ENCODE results near the gene ASB11. TPM values are rescaled to one million over a fixed set of nuclear protein-coding genes. Genes with fewer than 3 reads are reported as not detected.

ASB11 gene, protein sequence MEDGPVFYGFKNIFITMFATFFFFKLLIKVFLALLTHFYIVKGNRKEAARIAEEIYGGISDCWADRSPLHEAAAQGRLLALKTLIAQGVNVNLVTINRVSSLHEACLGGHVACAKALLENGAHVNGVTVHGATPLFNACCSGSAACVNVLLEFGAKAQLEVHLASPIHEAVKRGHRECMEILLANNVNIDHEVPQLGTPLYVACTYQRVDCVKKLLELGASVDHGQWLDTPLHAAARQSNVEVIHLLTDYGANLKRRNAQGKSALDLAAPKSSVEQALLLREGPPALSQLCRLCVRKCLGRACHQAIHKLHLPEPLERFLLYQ
- total RNA-seq, result not detected

DNA sequence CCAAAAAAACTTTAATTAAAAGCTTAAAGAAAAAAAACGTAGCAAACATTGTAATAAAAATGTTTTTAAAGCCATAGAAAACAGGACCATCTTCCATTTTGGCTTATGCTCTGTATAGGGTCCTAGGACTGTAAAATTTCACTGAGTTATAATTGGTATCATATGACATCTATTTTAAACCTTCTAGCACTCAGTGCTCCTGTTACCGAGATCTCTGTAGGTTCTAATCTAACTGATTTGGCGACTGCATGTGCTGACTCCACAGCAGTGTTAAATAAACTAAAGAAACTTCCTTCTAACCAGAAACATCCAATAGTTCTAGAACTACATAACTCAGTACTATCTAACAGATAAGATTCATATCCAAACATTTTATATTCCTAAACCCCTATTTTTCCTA, at the start of gene ASB11:
Gene ASB11, minus strand, starts transcription at position 132 of the 400 bp plus-strand sequence. Its CDS starts 35 bp downstream, at position 97.
- intact Hi-C loops (cut with DNase I), result no loop called here
- TF ChIP-seq, protein P1, sequence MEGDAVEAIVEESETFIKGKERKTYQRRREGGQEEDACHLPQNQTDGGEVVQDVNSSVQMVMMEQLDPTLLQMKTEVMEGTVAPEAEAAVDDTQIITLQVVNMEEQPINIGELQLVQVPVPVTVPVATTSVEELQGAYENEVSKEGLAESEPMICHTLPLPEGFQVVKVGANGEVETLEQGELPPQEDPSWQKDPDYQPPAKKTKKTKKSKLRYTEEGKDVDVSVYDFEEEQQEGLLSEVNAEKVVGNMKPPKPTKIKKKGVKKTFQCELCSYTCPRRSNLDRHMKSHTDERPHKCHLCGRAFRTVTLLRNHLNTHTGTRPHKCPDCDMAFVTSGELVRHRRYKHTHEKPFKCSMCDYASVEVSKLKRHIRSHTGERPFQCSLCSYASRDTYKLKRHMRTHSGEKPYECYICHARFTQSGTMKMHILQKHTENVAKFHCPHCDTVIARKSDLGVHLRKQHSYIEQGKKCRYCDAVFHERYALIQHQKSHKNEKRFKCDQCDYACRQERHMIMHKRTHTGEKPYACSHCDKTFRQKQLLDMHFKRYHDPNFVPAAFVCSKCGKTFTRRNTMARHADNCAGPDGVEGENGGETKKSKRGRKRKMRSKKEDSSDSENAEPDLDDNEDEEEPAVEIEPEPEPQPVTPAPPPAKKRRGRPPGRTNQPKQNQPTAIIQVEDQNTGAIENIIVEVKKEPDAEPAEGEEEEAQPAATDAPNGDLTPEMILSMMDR (IDR thresholded peaks at IDR 0.05), result no peak

DNA sequence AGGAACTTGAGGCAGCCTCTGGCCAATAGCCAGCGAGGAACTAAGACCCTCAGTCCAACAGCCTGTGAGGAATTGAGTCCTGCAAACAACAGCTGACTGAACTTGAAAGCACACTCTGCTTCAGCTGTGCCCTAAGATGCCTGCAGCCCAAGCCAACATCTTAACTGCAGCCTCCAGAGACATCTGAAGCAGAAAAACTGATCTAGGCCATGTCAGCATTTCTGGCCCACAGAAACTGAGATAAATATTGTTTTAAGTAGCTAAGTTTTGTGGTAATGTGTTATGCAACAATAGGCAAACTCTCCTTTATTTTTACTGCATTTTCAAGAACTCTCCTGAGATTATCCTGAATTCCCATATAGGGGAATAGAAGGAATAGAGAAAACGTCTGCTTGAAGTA, 44.3 kb upstream of the ASB11 start:
- H3K27me3 ChIP-seq, result no peaks in the 10 kb centered on the region
- H3K4me3 ChIP-seq, result no peak overlapping the region
- no peak overlapping the region for H3K27ac ChIP-seq
- no peak for DNase-seq (ENCODE audit: low spot score in 2 of 2)
- no peaks in the 10 kb centered on the region for H3K4me1 ChIP-seq
- TF ChIP-seq, protein P1 (IDR thresholded peaks at IDR 0.05), result no peak
- no peaks in the 10 kb centered on the region for H3K9me3 ChIP-seq
- intact Hi-C loops (cut with DNase I), result no loop called here
- H3K36me3 ChIP-seq, result no peaks in the 10 kb centered on the region

More for the DNA sequence above, at the start of gene ASB11:
- H3K27ac ChIP-seq, result no peak within 1 kb of the TSS
- no peak for DNase-seq (ENCODE audit: low spot score in 2 of 2)
- no peak within 1 kb of the TSS for H3K4me3 ChIP-seq
- H3K27me3 ChIP-seq, result no peaks in the 10 kb centered on the region
- no peaks in the 10 kb centered on the region for H3K36me3 ChIP-seq
- H3K9me3 ChIP-seq, result no peaks in the 10 kb centered on the region
- H3K4me1 ChIP-seq, result no peaks in the 10 kb centered on the region

DNA sequence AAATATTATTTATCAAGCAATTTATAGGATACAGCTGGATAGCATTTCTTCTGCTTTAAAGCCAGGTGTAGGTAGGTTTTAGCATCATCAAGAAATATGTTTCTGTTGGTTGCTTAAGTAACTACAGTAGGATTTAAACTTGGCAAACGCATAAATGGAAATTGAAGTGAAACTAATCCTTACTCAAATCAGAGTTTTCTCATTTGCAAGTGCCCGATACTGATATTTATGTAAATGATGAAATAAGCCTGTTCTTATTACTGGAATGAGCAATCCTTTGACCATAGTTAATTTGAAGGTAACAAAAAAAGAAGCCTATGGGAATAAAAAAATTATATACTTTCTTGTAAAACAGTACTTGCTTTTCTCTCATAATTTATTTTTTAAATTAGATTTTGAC, 43.1 kb upstream of the ASB11 start:
- DNase-seq (ENCODE audit: low spot score in 2 of 2), result no peak
- no peaks in the 10 kb centered on the region for H3K9me3 ChIP-seq
- no peak overlapping the region for H3K4me3 ChIP-seq
- no peaks in the 10 kb centered on the region for H3K27me3 ChIP-seq
- intact Hi-C loops (cut with DNase I), result no loop called here
- H3K4me1 ChIP-seq, result no peaks in the 10 kb centered on the region
- no peak overlapping the region for H3K27ac ChIP-seq
- TF ChIP-seq, protein P1 (IDR thresholded peaks at IDR 0.05), result no peak
- H3K36me3 ChIP-seq, result no peaks in the 10 kb centered on the region

DNA sequence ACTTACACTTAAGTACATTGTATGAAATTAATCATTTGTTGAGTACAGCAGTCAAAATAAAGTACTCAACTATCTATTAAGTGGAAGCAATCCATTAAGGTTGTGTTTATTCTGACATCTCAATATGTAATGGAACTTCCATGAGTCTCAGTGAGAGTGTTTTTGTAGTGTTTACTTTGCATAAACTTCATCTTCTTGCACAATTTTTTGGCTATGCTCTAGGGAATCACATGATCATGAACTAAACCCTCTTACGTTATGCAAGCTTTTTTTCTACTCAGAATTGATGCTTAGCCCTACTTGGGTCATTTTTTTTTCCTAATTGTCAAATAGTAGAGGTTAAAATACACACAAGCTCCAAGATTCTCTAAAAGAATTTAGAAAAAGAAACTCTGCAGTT, 41.0 kb upstream of the ASB11 start:
- H3K4me1 ChIP-seq, result no peaks in the 10 kb centered on the region
- H3K4me3 ChIP-seq, result no peak overlapping the region
- intact Hi-C loops (cut with DNase I), result no loop called here
- no peaks in the 10 kb centered on the region for H3K27me3 ChIP-seq
- no peak for DNase-seq (ENCODE audit: low spot score in 2 of 2)
- TF ChIP-seq, protein P1 (IDR thresholded peaks at IDR 0.05), result no peak
- H3K27ac ChIP-seq, result no peak overlapping the region
- no peaks in the 10 kb centered on the region for H3K36me3 ChIP-seq
- H3K9me3 ChIP-seq, result no peaks in the 10 kb centered on the region

DNA sequence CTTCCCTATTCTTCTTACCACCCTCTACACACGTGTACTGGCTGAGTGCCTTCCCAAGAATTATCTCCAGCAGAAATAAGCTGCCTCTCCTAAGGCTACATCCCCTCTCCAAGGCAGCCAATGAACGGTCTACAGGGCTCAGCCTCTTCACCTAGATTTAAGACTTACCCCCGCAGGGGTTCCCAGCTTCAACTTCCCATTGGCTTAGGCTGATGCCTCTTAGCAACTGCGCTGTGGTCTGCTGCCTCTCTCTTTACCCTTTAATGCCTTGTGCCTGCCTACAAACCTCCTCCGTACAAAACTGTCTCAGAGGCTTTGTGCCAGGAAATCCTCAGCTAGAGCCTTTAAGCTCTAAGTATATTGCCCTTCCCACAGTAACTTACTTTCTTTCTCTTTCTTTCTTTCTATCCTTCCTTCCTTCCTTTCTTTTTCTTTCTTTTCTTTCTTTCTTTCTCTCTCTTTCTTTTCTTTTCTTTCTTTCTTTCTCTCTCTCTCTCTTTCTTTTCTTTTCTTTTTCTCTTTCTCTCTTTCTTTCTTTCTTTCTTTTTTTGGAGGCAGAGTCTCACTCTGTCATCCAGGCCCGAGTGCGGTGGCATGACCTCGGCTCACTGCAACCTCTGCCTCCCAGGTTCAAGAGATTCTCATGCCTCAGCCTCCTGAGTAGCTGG, 35.0 kb upstream of the ASB11 start:
- intact Hi-C loops (cut with DNase I), result no loop called here

More for the DNA sequence above, 35.0 kb upstream of the ASB11 start:
- Histone ChIP-seq H3K27me3 (no peaks in the 10 kb centered on the region), H3K4me1 (no peaks in the 10 kb centered on the region), H3K4me3 (no peak overlapping the region), H3K36me3 (peaks cover 0 to 3% of the 10 kb centered on the region in 2 donors), H3K9me3 (no peaks in the 10 kb centered on the region), H3K27ac (no peak overlapping the region)
- DNase-seq (ENCODE audit: low spot score in 2 of 2), result no peak
- TF ChIP-seq, protein P1 (IDR thresholded peaks at IDR 0.05), result no peak

All from ascending aorta (tissue), 2 donors.